NCI-H1417 treated with DMSO at 0.1 percent for 48 hours (cell line): ENCODE data around the gene SPAG7.

ENCODE experiments used
- DNase-seq: peaks from one replicate; lab custom pipeline; 2025; lab: John Stamatoyannopoulos, UW

The SPAG7 gene

GRCh38 chr17:4974115-4974670 lies 6.6 kb upstream of the SPAG7 start:
- DNase-seq = no peak

GRCh38 chr17:4973256-4974114 lies 5.9 kb upstream of the SPAG7 start:
- DNase-seq = no peak

GRCh38 chr17:4972752-4973151 lies 5.1 kb upstream of the SPAG7 start:
- no peak for DNase-seq

GRCh38 chr17:4972322-4972721 lies 4.7 kb upstream of the SPAG7 start:
- DNase-seq = no peak

- DNase-seq = no peak
Observed at GRCh38 chr17:4971826-4972225, 4.2 kb upstream of the SPAG7 start.

- no peak for DNase-seq
Observed at GRCh38 chr17:4970273-4970672, 2.7 kb upstream of the SPAG7 start.

- DNase-seq = no peak
Observed at GRCh38 chr17:4969551-4970173, 2.0 kb upstream of the SPAG7 start.

- no peak for DNase-seq
Observed at GRCh38 chr17:4969047-4969550, 1.5 kb upstream of the SPAG7 start.

GRCh38 chr17:4968486-4969046 lies 949 bp upstream of the SPAG7 start:
- DNase-seq = no peak

GRCh38 chr17:4966844-4967538 lies 626 bp downstream of the SPAG7 start:
- DNase-seq = peak; percentile 96

GRCh38 chr17:4965311-4965986 lies 2.2 kb downstream of the SPAG7 start:
- DNase-seq = no peak

GRCh38 chr17:4960279-4960922 lies 7.2 kb downstream of the SPAG7 start:
- DNase-seq = no peak

GRCh38 chr17:4959261-4959965 lies 8.2 kb downstream of the SPAG7 start:
- no peak for DNase-seq

GRCh38 chr17:4958102-4958501 lies 9.5 kb downstream of the SPAG7 start:
- no peak for DNase-seq

GRCh38 chr17:4956493-4957061 lies 11.0 kb downstream of the SPAG7 start:
- DNase-seq = no peak

GRCh38 chr17:4955091-4955490 lies 12.5 kb downstream of the SPAG7 start:
- DNase-seq = no peak

- no peak for DNase-seq
Observed at GRCh38 chr17:4953451-4953961, 14.1 kb downstream of the SPAG7 start.

- DNase-seq = no peak
Observed at GRCh38 chr17:4951486-4951885, 16.1 kb downstream of the SPAG7 start.

- no peak for DNase-seq
Observed at GRCh38 chr17:4950746-4951204, 16.8 kb downstream of the SPAG7 start, which contains the start of gene ENO3. ENO3 (plus strand) TSS chr17:4951119; CDS start chr17:4951830, 711 bp downstream.
